Measurements from ENCODE around the gene GPT2.

Gene GPT2

DNA sequence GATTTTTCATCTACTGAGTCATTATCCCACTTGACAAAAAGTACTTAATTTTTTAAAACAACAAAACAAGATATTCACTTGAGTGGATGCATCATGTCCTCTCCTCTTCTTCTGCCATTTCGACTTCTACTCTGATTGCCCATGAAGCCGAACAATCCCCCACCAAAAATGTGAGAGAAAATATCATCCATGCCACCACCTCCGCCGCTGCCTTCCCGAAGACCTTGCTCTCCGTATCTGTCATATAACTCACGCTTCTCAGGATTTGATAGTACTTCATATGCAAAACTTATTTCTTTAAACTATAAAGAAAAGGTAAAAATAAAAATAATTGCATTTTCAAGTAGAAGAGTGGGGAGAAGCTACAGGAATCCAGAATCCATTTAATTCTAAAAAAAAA lies 87.1 kb downstream of the GPT2 start:
- in situ Hi-C loops (cut with HindIII; ENCODE audit: low sequenced_read_pairs) = loop anchor here (25.0 kb wide), 2 partner anchors 1191 to 1666 kb away; partner anchors contain the start of gene ABCC12
- DNase-seq (ENCODE audit: low read depth) = no peak
- TF ChIP-seq CTCF (IDR thresholded peaks at IDR 0.05; ENCODE audit: low read depth, low read length, missing control alignments) = no peak
- no peak overlapping the region for H3K4me3 ChIP-seq (ENCODE audit: low read depth, low read length)

DNA sequence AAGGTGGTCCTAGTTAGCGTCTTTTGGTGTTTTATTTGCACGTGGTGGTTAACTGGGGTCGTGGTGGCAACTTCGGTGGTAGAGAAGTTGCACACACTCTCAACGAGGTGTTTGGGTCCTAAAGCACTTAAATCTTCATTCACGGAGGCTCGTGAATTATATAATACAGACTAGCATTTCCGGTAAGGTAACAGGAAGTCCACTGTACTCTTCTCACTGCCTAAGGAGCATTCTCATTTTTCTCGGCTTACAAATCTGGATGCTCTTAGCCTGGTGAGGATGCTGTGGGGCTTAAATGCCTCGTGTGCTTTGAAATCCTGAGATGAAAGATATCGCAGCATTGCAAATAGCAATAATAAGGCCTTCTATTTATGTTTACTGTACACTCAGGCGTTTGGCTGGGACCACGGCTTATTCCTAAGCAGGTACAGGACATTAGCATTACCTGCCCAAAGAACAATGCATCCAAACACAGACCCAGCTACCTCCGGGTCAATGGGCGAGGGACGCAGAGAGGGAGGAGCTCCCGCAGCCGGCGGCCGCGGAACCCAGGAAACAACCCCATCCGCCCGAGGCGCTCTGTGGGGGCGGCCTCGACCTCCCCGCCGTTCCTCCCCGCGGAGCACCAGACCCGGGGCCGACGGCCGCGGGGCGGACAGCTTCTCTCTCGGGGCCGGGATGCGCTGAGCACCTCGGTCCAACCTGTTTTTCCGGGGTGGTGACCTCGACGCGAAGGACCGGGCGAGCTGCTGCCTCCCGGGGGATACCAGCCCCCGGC lies 88.5 kb downstream of the GPT2 start:
- TF ChIP-seq CTCF (IDR thresholded peaks at IDR 0.05; ENCODE audit: low read depth, low read length, missing control alignments) = no peak

GRCh38 chr16:46973207-46973995 lies 89.2 kb downstream of the GPT2 start, which contains the start of gene DNAJA2:
TSS of gene DNAJA2 (minus strand) at chr16:46973674. CDS start at chr16:46973572, 102 bp downstream.
- peak; percentile 62 for DNase-seq (ENCODE audit: low read depth)
- H3K4me3 ChIP-seq (ENCODE audit: low read depth, low read length) = peak within 1 kb of the TSS; percentile 84
- in situ Hi-C loops (cut with HindIII; ENCODE audit: low sequenced_read_pairs) = loop anchor here (25.0 kb wide), 2 partner anchors 1189 to 1664 kb away; partner anchors contain the start of gene ABCC12
- TF ChIP-seq CTCF (IDR thresholded peaks at IDR 0.05; ENCODE audit: low read depth, low read length, missing control alignments) = no peak

More for the DNA sequence above, 88.5 kb downstream of the GPT2 start:
- in situ Hi-C loops (cut with HindIII; ENCODE audit: low sequenced_read_pairs) = loop anchor here (25.0 kb wide), 2 partner anchors 1190 to 1665 kb away; partner anchors contain the start of gene ABCC12
- peak overlapping the region; percentile 84 for H3K4me3 ChIP-seq (ENCODE audit: low read depth, low read length)
- DNase-seq (ENCODE audit: low read depth) = no peak

DNA sequence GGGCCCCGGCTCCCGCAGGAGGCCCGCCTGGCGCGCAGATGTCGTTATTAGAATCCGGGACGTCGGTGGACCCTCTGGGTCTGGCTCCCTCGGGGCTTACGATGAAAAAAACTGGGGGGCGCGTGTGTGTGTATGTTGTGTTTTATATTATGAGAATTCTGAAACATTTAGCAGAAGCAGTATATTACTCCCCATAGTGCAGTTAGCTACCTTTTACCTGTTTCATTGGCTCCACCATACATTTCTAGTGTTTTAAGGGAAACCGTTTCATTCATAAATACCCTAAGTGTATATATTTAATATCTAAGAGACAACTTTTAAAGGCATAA lies 89.8 kb downstream of the GPT2 start:
- TF ChIP-seq CTCF (IDR thresholded peaks at IDR 0.05; ENCODE audit: low read depth, low read length, missing control alignments) = no peak
- DNase-seq (ENCODE audit: low read depth) = no peak
- H3K4me3 ChIP-seq (ENCODE audit: low read depth, low read length) = peak overlapping the region; percentile 84
- in situ Hi-C loops (cut with HindIII; ENCODE audit: low sequenced_read_pairs) = loop anchor here (25.0 kb wide), 2 partner anchors 1188 to 1663 kb away; partner anchors contain the start of gene ABCC12

GRCh38 chr16:46974352-46974751 lies 90.2 kb downstream of the GPT2 start:
- no peak for TF ChIP-seq CTCF (IDR thresholded peaks at IDR 0.05; ENCODE audit: low read depth, low read length, missing control alignments)
- H3K4me3 ChIP-seq (ENCODE audit: low read depth, low read length) = peak overlapping the region; percentile 84
- no peak for DNase-seq (ENCODE audit: low read depth)
- in situ Hi-C loops (cut with HindIII; ENCODE audit: low sequenced_read_pairs) = loop anchor here (25.0 kb wide), 2 partner anchors 1188 to 1663 kb away; partner anchors contain the start of gene ABCC12

DNA sequence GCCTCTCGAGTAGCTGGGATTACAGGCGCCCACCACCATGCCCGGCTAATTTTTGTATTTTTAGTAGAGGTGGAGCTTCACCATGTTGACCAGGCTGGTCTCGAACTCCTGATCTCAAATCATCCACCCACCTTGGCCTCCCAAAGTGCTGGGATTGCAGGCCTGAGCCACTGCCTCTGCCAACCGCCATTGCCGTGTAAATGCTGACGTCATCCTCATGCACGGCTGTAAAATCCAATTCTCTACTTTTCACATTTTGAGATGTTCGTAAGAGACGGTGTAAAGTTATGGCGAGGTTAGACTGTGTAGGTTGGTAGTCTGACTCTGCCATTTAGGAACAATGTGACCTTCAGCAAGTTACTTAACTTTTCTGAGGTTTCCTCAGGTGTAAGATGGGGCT lies 91.0 kb downstream of the GPT2 start:
- no peak overlapping the region for H3K4me3 ChIP-seq (ENCODE audit: low read depth, low read length)
- no peak for TF ChIP-seq CTCF (IDR thresholded peaks at IDR 0.05; ENCODE audit: low read depth, low read length, missing control alignments)
- DNase-seq (ENCODE audit: low read depth) = no peak
- in situ Hi-C loops (cut with HindIII; ENCODE audit: low sequenced_read_pairs) = no loop called here

All from astrocyte of the cerebellum (primary cell).